Gastrocnemius medialis (tissue), 4 donors: ENCODE measurements around the gene SCNN1A. TPM values are rescaled to one million over a fixed set of nuclear protein-coding genes. Genes with fewer than 3 reads are reported as not detected.

Experiments
- ATAC-seq, 2 donors: fragments of 150-250 bp; one replicate each; pipeline ENCODE4 v1.9.1; 2016
- DNase-seq, 2 donors: peaks; one replicate each; pipeline ENCODE4 v3.0.0-alpha.2; 2019
- H3K27ac ChIP-seq, 4 donors: fragments of 200-600 bp; sonication (generic); 1 replicate in 1 of 4; 2 replicates in 3 of 4; pipeline ENCODE4 v1.5.1; 2016 to 2018; ENCODE audit warnings: mild to moderate bottlenecking in 2 of 4, moderate library complexity in 1 of 4
- H3K27me3 ChIP-seq, 3 donors: fragments of 200-600 bp; sonication (generic) in 2 of 3; 1 replicate in 1 of 3; 2 replicates in 2 of 3; pipeline versions ENCODE4 v1.5.1 to v1.6.0; 2016 to 2019; ENCODE audit warnings: mild to moderate bottlenecking in 1 of 3, moderate library complexity in 1 of 3
- H3K36me3 ChIP-seq, 2 donors: fragments of 200-600 bp; sonication (generic) in 1 of 2; one replicate each; pipeline ENCODE4 v1.5.1; 2017 to 2018
- H3K4me1 ChIP-seq, 2 donors: fragments of 200-600 bp; sonication (generic) in 1 of 2; one replicate each; pipeline ENCODE4 v1.5.1; 2016 to 2017; ENCODE audit warnings: mild to moderate bottlenecking in 2 of 2
- H3K4me3 ChIP-seq, 4 donors: fragments of 200-600 bp; sonication (generic) in 3 of 4; 1 replicate in 1 of 4; 2 replicates in 3 of 4; pipeline ENCODE4 v1.5.1; 2016 to 2019; ENCODE audit warnings: mild to moderate bottlenecking in 2 of 4
- H3K9me3 ChIP-seq, 3 donors: fragments of 200-600 bp; sonication (generic) in 2 of 3; 1 replicate in 1 of 3; 2 replicates in 2 of 3; pipeline ENCODE4 v1.5.1; 2016 to 2019
- CTCF ChIP-seq, 5 experiments: fragments of 450-650 bp in 3 of 5; fragments of 200-600 bp in 2 of 5; sonication (generic) in 2 of 5; IDR thresholded peaks in 4 of 5; conservative IDR thresholded peaks in 1 of 5; 1 replicate in 4 of 5; 2 replicates in 1 of 5; pipeline ENCODE4 v1.5.1; 2016 to 2019; ENCODE audit warnings: antibody characterized with exemption in 5 of 5, mild to moderate bottlenecking in 3 of 5, moderate library complexity in 3 of 5
- POLR2A ChIP-seq, 2 donors: fragments of 450-650 bp; IDR thresholded peaks; one replicate each; pipeline ENCODE4 v1.6.1; 2017; ENCODE audit warnings: antibody characterized with exemption in 2 of 2, mild to moderate bottlenecking in 2 of 2, moderate library complexity in 2 of 2
- in situ Hi-C, 4 donors: fragments of 200-750 bp; cut with MboI; loops; one replicate each; pipeline versions ENCODE4 v1.15.0 to v1.8.0; 2017; ENCODE audit warnings: low sequenced_read_pairs in 4 of 4
- intact Hi-C: fragments of 100-400 bp; cut with DNase I; formaldehyde crosslinking; loops from one replicate; pipeline ENCODE4 v1.15.1; 2023; ENCODE audit warnings: low total_unique reads
- total RNA-seq, 4 donors: library from RNA; depleted of rRNA; stranded (reverse); fragments of >200 nt; gene quantifications; one replicate each; pipeline versions ENCODE4 v1.1.0 to v1.2.3, GENCODE V29; 2016

SCNN1A gene
- total RNA-seq, 4 donors from 2014 or later, result 0.20 to 2.0 (median 0.38) TPM; not detected in 1

- no peak for DNase-seq
- Histone ChIP-seq H3K27ac (peak overlapping the region in 3 of 4 donors; percentile 11 to 92 (median 42)), H3K27me3 (no peaks in the 10 kb centered on the region), H3K36me3 (peaks cover 0 to 71% of the 10 kb centered on the region in 2 donors), H3K4me1 (peaks cover 34 to 40% of the 10 kb centered on the region in 2 donors), H3K4me3 (no peak overlapping the region), H3K9me3 (no peaks in the 10 kb centered on the region)
- in situ Hi-C loops (loop anchor here in 2 of 4 donors (5.0 to 25.0 kb wide), 4 partner anchors 45 to 132 kb away; partner anchors contain the start of genes LTBR (in 1 of the 2), SCNN1A (in 1 of the 2), TAPBPL (in 1 of the 2) and VAMP1 (in 1 of the 2)), intact Hi-C loops (no loop called here)
- no peak for ATAC-seq
- TF ChIP-seq CTCF (IDR thresholded peaks at IDR 0.05 in 4 of 5, conservative IDR thresholded peaks at IDR 0.05 in 1 of 5) (no peak), POLR2A (IDR thresholded peaks at IDR 0.05) (no peak)
Measured at GRCh38 chr12:6332459-6332858, 42.9 kb downstream of the SCNN1A start.

- in situ Hi-C loops, result loop anchor here in 2 of 4 donors (5.0 to 25.0 kb wide), 4 partner anchors 46 to 134 kb away; partner anchors contain the start of genes LTBR (in 1 of the 2), SCNN1A (in 1 of the 2), TAPBPL (in 1 of the 2) and VAMP1 (in 1 of the 2)
- no peak for DNase-seq
- Histone ChIP-seq H3K9me3 (no peaks in the 10 kb centered on the region), H3K4me3 (no peak overlapping the region), H3K27me3 (no peaks in the 10 kb centered on the region), H3K4me1 (peaks cover 37 to 44% of the 10 kb centered on the region in 2 donors), H3K36me3 (peaks cover 0 to 73% of the 10 kb centered on the region in 2 donors), H3K27ac (peak overlapping the region in 3 of 4 donors; percentile 17 to 43 (median 18))
- TF ChIP-seq POLR2A (IDR thresholded peaks at IDR 0.05), result no peak
- no peak for TF ChIP-seq CTCF (IDR thresholded peaks at IDR 0.05 in 4 of 5, conservative IDR thresholded peaks at IDR 0.05 in 1 of 5)
- intact Hi-C loops, result no loop called here
- ATAC-seq, result no peak
Measured at GRCh38 chr12:6330999-6331714, 44.2 kb downstream of the SCNN1A start.

- no peaks in the 10 kb centered on the region for H3K9me3 ChIP-seq
- H3K4me3 ChIP-seq, result no peak overlapping the region
- peaks cover 39 to 45% of the 10 kb centered on the region in 2 donors for H3K4me1 ChIP-seq
- DNase-seq, result no peak
- ATAC-seq, result no peak
- H3K36me3 ChIP-seq, result peaks cover 0 to 73% of the 10 kb centered on the region in 2 donors
- H3K27me3 ChIP-seq, result no peaks in the 10 kb centered on the region
- TF ChIP-seq CTCF (IDR thresholded peaks at IDR 0.05 in 4 of 5, conservative IDR thresholded peaks at IDR 0.05 in 1 of 5) (no peak), POLR2A (IDR thresholded peaks at IDR 0.05) (no peak)
- in situ Hi-C loops, result loop anchor here in 2 of 4 donors (5.0 to 25.0 kb wide), 4 partner anchors 47 to 135 kb away; partner anchors contain the start of genes LTBR (in 1 of the 2), SCNN1A (in 1 of the 2), TAPBPL (in 1 of the 2) and VAMP1 (in 1 of the 2)
- intact Hi-C loops, result no loop called here
- H3K27ac ChIP-seq, result peak overlapping the region in 3 of 4 donors; percentile 17 to 43 (median 35)
Measured at GRCh38 chr12:6330192-6330591, 45.2 kb downstream of the SCNN1A start.

- Histone ChIP-seq H3K9me3 (no peaks in the 10 kb centered on the region), H3K36me3 (peaks cover 0 to 73% of the 10 kb centered on the region in 2 donors), H3K4me1 (peaks cover 39 to 45% of the 10 kb centered on the region in 2 donors), H3K27me3 (no peaks in the 10 kb centered on the region), H3K4me3 (no peak overlapping the region), H3K27ac (peak overlapping the region in 3 of 4 donors; percentile 17 to 43 (median 35))
- DNase-seq (peak in 1 of 2 donors; percentile 11), ATAC-seq (no peak)
- in situ Hi-C loops, result loop anchor here in 3 of 4 donors (5.0 to 25.0 kb wide), 4 partner anchors 48 to 135 kb away; partner anchors contain the start of genes LTBR (in 2 of the 3), SCNN1A (in 1 of the 3), TAPBPL (in 1 of the 3) and VAMP1 (in 1 of the 3)
- intact Hi-C loops, result no loop called here
- TF ChIP-seq CTCF (IDR thresholded peaks at IDR 0.05 in 4 of 5, conservative IDR thresholded peaks at IDR 0.05 in 1 of 5) (no peak), POLR2A (IDR thresholded peaks at IDR 0.05) (no peak)
Measured at GRCh38 chr12:6329703-6330064, 45.7 kb downstream of the SCNN1A start.
